ENCODE results near the gene PITX1.

Gene PITX1

GRCh38 chr5:135034236-135034962, 371 bp upstream of the PITX1 start:
- no peak for TF ChIP-seq OSR1 (CRISPR knock-in tag; IDR thresholded peaks at IDR 0.05)
- no peak for TF ChIP-seq GLIS3 (CRISPR knock-in tag; IDR thresholded peaks at IDR 0.05)
- TF ChIP-seq RARB (CRISPR knock-in tag; IDR thresholded peaks at IDR 0.05) = no peak
- TF ChIP-seq PATZ1 (CRISPR knock-in tag; IDR thresholded peaks at IDR 0.05; ENCODE audit: borderline replicate concordance) = no peak
- no peak for TF ChIP-seq ZNF8 (CRISPR knock-in tag; IDR thresholded peaks at IDR 0.05)
- no peak for TF ChIP-seq TSHZ2 (CRISPR knock-in tag; IDR thresholded peaks at IDR 0.05)
- ATAC-seq = no peak

- ATAC-seq = no peak
- no peak for TF ChIP-seq ESRRG (CRISPR knock-in tag; IDR thresholded peaks at IDR 0.05)
- no peak for TF ChIP-seq BACH2 (CRISPR knock-in tag; IDR thresholded peaks at IDR 0.05; ENCODE audit: borderline replicate concordance)
- TF ChIP-seq TOX (CRISPR knock-in tag; IDR thresholded peaks at IDR 0.05; ENCODE audit: borderline replicate concordance) = no peak
- no peak for TF ChIP-seq RARB (CRISPR knock-in tag; IDR thresholded peaks at IDR 0.05)
- TF ChIP-seq POU6F1 (CRISPR knock-in tag; IDR thresholded peaks at IDR 0.05; ENCODE audit: borderline replicate concordance, low read depth) = no peak
- TF ChIP-seq ZNF70 (CRISPR knock-in tag; IDR thresholded peaks at IDR 0.05) = no peak
Observed at GRCh38 chr5:135032999-135033861, 798 bp downstream of the PITX1 start.

GRCh38 chr5:135032695-135032998, 1.4 kb downstream of the PITX1 start:
- no peak for ATAC-seq
- no peak for TF ChIP-seq ISL1 (CRISPR knock-in tag; IDR thresholded peaks at IDR 0.05)
- TF ChIP-seq OSR1 (CRISPR knock-in tag; IDR thresholded peaks at IDR 0.05) = no peak
- TF ChIP-seq GLIS3 (CRISPR knock-in tag; IDR thresholded peaks at IDR 0.05) = no peak
- no peak for TF ChIP-seq TOX (CRISPR knock-in tag; IDR thresholded peaks at IDR 0.05; ENCODE audit: borderline replicate concordance)
- no peak for TF ChIP-seq RARB (CRISPR knock-in tag; IDR thresholded peaks at IDR 0.05)
- no peak for TF ChIP-seq ARNTL (CRISPR knock-in tag; IDR thresholded peaks at IDR 0.05; ENCODE audit: borderline replicate concordance, low read depth)
- no peak for TF ChIP-seq ZFP3 (CRISPR knock-in tag; IDR thresholded peaks at IDR 0.05)
- TF ChIP-seq SNAI2 (CRISPR knock-in tag; IDR thresholded peaks at IDR 0.05) = no peak
- no peak for TF ChIP-seq TCF4 (CRISPR knock-in tag; IDR thresholded peaks at IDR 0.05; ENCODE audit: borderline replicate concordance)
- TF ChIP-seq PATZ1 (CRISPR knock-in tag; IDR thresholded peaks at IDR 0.05; ENCODE audit: borderline replicate concordance) = no peak
- TF ChIP-seq ESRRG (CRISPR knock-in tag; IDR thresholded peaks at IDR 0.05) = no peak
- TF ChIP-seq ZNF8 (CRISPR knock-in tag; IDR thresholded peaks at IDR 0.05) = no peak
- no peak for TF ChIP-seq ZC3H10 (CRISPR knock-in tag; IDR thresholded peaks at IDR 0.05)
- no peak for TF ChIP-seq CREB5 (CRISPR knock-in tag; IDR thresholded peaks at IDR 0.05; ENCODE audit: low read depth)
- TF ChIP-seq PPARA (CRISPR knock-in tag; IDR thresholded peaks at IDR 0.05; ENCODE audit: borderline replicate concordance) = no peak
- no peak for TF ChIP-seq ZNF565 (CRISPR knock-in tag; conservative IDR thresholded peaks at IDR 0.05; ENCODE audit: low read depth)
- TF ChIP-seq ZFP30 (CRISPR knock-in tag; IDR thresholded peaks at IDR 0.05) = no peak
- TF ChIP-seq TSHZ2 (CRISPR knock-in tag; IDR thresholded peaks at IDR 0.05) = no peak
